GM23248 (cell line): ENCODE data around the gene MIAT. TPM values are rescaled to one million over a fixed set of nuclear protein-coding genes. Genes with fewer than 3 reads are reported as not detected.

Source experiments
- DNase-seq: peaks from one replicate; pipeline ENCODE4 v3.0.0-alpha.2; 2015
- H2AFZ ChIP-seq: fragments of 200-600 bp; sonication (generic); 2 replicates; pipeline ENCODE4 v1.6.1; 2016; ENCODE audit warnings: antibody characterized with exemption
- H3F3A ChIP-seq: fragments of 200-600 bp; sonication (generic); 2 replicates; pipeline ENCODE4 v1.6.1; 2016; ENCODE audit warnings: mild to moderate bottlenecking, antibody characterized with exemption, mixed run types; ENCODE audit not compliant: insufficient read depth
- H3K27ac ChIP-seq: fragments of 200-600 bp; sonication (generic); 2 replicates; pipeline ENCODE4 v1.5.1; 2016; ENCODE audit warnings: mild to moderate bottlenecking
- H3K27me3 ChIP-seq: fragments of 200-600 bp; sonication (generic); replicated peaks from 2 replicates; pipeline ENCODE4 v1.6.1; 2016; ENCODE audit warnings: mild to moderate bottlenecking; ENCODE audit not compliant: insufficient read depth
- H3K36me3 ChIP-seq: fragments of 200-600 bp; sonication (generic); 2 replicates; pipeline ENCODE4 v1.6.1; 2016; ENCODE audit warnings: low read depth, mild to moderate bottlenecking
- H3K4me1 ChIP-seq: fragments of 200-600 bp; sonication (generic); 2 replicates; pipeline ENCODE4 v1.6.1; 2016; ENCODE audit warnings: mild to moderate bottlenecking; ENCODE audit not compliant: insufficient read depth
- H3K4me2 ChIP-seq: fragments of 200-600 bp; sonication (generic); one replicate; pipeline ENCODE4 v1.6.1; 2016; ENCODE audit warnings: mild to moderate bottlenecking; ENCODE audit not compliant: unreplicated experiment
- H3K4me3 ChIP-seq: fragments of 200-600 bp; sonication (generic); 2 replicates; pipeline ENCODE4 v1.5.1; 2016; ENCODE audit warnings: mild to moderate bottlenecking
- H3K79me2 ChIP-seq: fragments of 200-600 bp; sonication (generic); 2 replicates; pipeline ENCODE4 v1.6.1; 2016; ENCODE audit warnings: mild to moderate bottlenecking; ENCODE audit not compliant: insufficient read depth
- H3K9ac ChIP-seq: fragments of 200-600 bp; sonication (generic); 2 replicates; pipeline ENCODE4 v1.6.1; 2016; ENCODE audit warnings: mild to moderate bottlenecking
- H3K9me2 ChIP-seq: fragments of 200-600 bp; sonication (generic); 2 replicates; pipeline ENCODE4 v1.6.1; 2016; ENCODE audit warnings: mixed run types, mild to moderate bottlenecking, moderate library complexity; ENCODE audit not compliant: insufficient read depth
- H3K9me3 ChIP-seq: fragments of 200-600 bp; sonication (generic); one replicate; pipeline ENCODE4 v1.6.1; 2017; ENCODE audit warnings: low read depth
- H4K20me1 ChIP-seq: fragments of 200-600 bp; sonication (generic); 2 replicates; pipeline ENCODE4 v1.6.0; 2016; ENCODE audit not compliant: insufficient read depth
- EZH2 ChIP-seq: fragments of 200-600 bp; sonication (generic); IDR thresholded peaks from 2 replicates; pipeline ENCODE4 v1.6.1; 2018; ENCODE audit warnings: antibody characterized with exemption, mild to moderate bottlenecking; ENCODE audit not compliant: insufficient read depth, poor library complexity, severe bottlenecking
- EZH2phosphoT487 ChIP-seq: fragments of 200-600 bp; sonication (generic); IDR thresholded peaks from 2 replicates; pipeline ENCODE4 v1.6.1; 2018; ENCODE audit warnings: antibody characterized with exemption, moderate library complexity, mild to moderate bottlenecking, low read depth; ENCODE audit not compliant: insufficient read depth
- WGBS, 2 experiments: methylation state at CpG; one replicate each; pipeline ENCODE4 v1.1.6; 2015 to 2017; ENCODE audit warnings: low lambda C conversion rate in 2 of 2, low coverage in 1 of 2; ENCODE audit errors: missing lambda C conversion rate in 2 of 2; 5-methylcytosine and 5-hydroxymethylcytosine counted together
- in situ Hi-C: fragments of 300-500 bp; cut with MboI; formaldehyde crosslinking; loops from 2 replicates; pipeline ENCODE4 v1.15.0; 2020
- polyA plus RNA-seq: library from polyadenylated mRNA; unstranded; fragments of >200 nt; fragmentation: Nextera tagmentation; extraction: Ambion mirVana; gene quantifications from 2 replicates; pipeline ENCODE4 v1.2.1, GENCODE V29; 2016
- small RNA-seq: library from RNA; depleted of rRNA; stranded (forward); fragments of <200 nt; gene quantifications from one replicate; pipeline ENCODE3, GENCODE V24; 2014; ENCODE audit warnings: low read depth, low replicate concordance
- total RNA-seq: library from RNA; depleted of rRNA; stranded (reverse); fragments of >200 nt; shearing (Covaris generic); gene quantifications from 2 replicates; pipeline ENCODE4 v1.2.3, GENCODE V29; 2014; rRNA removed

The MIAT gene
- total and polyA plus RNA-seq, 2 experiments from 2014 or later, result 0.23 to 0.43 TPM

DNA sequence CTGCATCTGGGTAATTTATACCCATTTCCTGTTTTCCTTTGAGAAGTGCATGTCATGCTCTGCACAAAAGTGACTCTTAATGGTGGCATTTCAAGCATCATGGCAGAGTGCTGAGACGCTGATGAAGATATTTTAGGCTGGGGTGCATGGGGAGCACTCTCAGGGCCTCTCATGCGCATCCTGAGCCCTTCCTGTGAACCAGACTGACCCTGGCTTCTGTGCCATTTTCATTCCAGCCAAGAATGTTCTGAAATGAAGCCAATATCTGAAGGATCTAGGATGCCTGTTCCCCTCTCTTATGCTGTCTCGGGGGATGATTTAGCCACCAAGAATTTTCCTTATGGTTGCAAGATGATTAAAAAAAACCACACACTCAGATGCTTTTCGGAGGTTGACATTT is 61.5 kb downstream of the MIAT start:
- in situ Hi-C loops, result no loop called here
- H3K27ac ChIP-seq, result peak overlapping the region; percentile 84
- H3K79me2 ChIP-seq, result peaks cover 18% of the 10 kb centered on the region
- 0 to 1% methylated on average over 4 of the region's 4 CpGs for WGBS, 2 experiments
- no peaks in the 10 kb centered on the region for H3K9me2 ChIP-seq
- no peak for TF ChIP-seq EZH2
- no peak; the same call in 1 of the 2 replicates for TF ChIP-seq EZH2phosphoT487
- H3K4me3 ChIP-seq, result no peak overlapping the region
- peaks cover 48% of the 10 kb centered on the region for H3F3A ChIP-seq
- no peak overlapping the region for H2AFZ ChIP-seq
- H3K9ac ChIP-seq, result peak overlapping the region; percentile 51; the same call in 1 of the 2 replicates
- H3K4me2 ChIP-seq, result peak overlapping the region; percentile 48
- peaks cover 50% of the 10 kb centered on the region for H3K4me1 ChIP-seq
- no peaks in the 10 kb centered on the region for H3K27me3 ChIP-seq
- peak; percentile 93 for DNase-seq
- H3K9me3 ChIP-seq, result no peaks in the 10 kb centered on the region
- no peaks in the 10 kb centered on the region for H4K20me1 ChIP-seq
- no peaks in the 10 kb centered on the region for H3K36me3 ChIP-seq

- 34 to 49% methylated on average over 3 of the region's 3 CpGs for WGBS, 2 experiments
Observed at GRCh38 chr22:26722159-26722558, 64.8 kb downstream of the MIAT start.

DNA sequence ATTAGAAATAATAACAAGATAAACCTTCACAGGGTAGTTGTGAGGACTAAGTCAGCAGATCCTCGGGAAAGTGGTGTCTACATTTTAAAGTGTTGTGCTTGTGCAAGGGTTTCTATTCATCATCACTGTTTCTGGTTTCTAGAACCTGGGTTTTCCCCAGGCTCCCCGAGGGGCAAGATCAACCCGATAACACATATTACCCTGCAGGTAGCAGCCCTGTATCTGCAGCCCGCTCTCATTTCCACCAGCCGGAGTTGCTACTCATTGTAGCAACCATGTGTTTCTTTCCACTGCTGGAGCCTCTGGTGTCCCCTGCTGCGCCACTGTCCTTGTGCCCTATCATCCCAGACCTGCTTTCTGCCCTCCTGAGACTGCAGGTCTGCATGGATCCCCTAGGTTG is 67.0 kb downstream of the MIAT start:
- no peak for TF ChIP-seq EZH2phosphoT487
- no peak for TF ChIP-seq EZH2
- in situ Hi-C loops, result no loop called here
- Histone ChIP-seq H3K4me3 (no peak overlapping the region), H4K20me1 (no peaks in the 10 kb centered on the region), H3K4me1 (peaks cover 39% of the 10 kb centered on the region), H3K9ac (no peak overlapping the region), H3K27me3 (no peaks in the 10 kb centered on the region), H2AFZ (no peak overlapping the region), H3F3A (peaks cover 19% of the 10 kb centered on the region), H3K36me3 (no peaks in the 10 kb centered on the region), H3K27ac (no peak overlapping the region), H3K9me2 (no peaks in the 10 kb centered on the region), H3K4me2 (no peak overlapping the region), H3K9me3 (no peaks in the 10 kb centered on the region), H3K79me2 (0 out of 2 replicates have a peak, but pooled peaks cover 3% of the 10 kb centered on the region)
- DNase-seq, result no peak
- WGBS, 2 experiments, result 98% methylated on average over 6 of the region's 6 CpGs

More at GRCh38 chr22:26722159-26722558, 64.8 kb downstream of the MIAT start:
- Histone ChIP-seq H3K9me3 (no peaks in the 10 kb centered on the region), H4K20me1 (no peaks in the 10 kb centered on the region), H3K27me3 (no peaks in the 10 kb centered on the region), H3K36me3 (no peaks in the 10 kb centered on the region), H3K9me2 (no peaks in the 10 kb centered on the region), H2AFZ (no peak overlapping the region), H3K4me1 (peaks cover 43% of the 10 kb centered on the region), H3K27ac (peak overlapping the region; percentile 74), H3K4me3 (no peak overlapping the region), H3K9ac (no peak overlapping the region), H3K4me2 (peak overlapping the region; percentile 57), H3K79me2 (0 out of 2 replicates have a peak, but pooled peaks cover 4% of the 10 kb centered on the region), H3F3A (peaks cover 31% of the 10 kb centered on the region)
- in situ Hi-C loops, result no loop called here
- TF ChIP-seq EZH2phosphoT487 (no peak), EZH2 (no peak)
- peak; percentile 85 for DNase-seq

DNA sequence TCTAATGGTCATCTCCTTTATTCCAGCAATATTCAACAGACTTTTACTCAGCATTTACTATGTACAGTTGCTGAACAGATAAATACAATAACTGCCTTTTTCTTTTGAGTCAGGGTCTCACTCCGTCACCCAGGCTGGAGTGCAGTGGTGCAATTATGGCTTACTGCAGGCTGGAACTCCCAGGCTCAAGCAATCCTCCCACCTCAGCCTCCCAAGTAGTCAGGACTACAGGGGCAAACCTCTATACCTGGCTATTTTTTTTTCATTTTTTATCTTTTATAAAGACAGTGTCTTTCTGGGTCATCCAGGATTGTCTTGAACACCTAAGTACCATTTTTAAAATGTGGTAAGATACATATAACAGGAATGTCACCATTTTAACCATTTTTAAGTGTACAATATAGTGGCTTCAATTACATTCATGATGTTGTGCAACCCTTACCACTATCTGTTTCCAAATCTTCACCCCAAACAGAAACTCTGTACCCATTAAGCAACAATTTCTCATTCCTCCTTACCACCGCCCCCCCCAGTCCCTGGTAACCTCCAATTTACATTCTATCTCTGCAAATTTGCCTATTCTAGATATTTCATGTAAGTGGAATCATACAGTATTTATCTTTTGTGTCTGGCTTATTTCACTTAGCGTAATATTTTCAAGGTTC is 67.8 kb downstream of the MIAT start:
- Histone ChIP-seq H3K4me2 (no peak overlapping the region), H3K79me2 (0 out of 2 replicates have a peak, but pooled peaks cover 3% of the 10 kb centered on the region), H3K27me3 (no peaks in the 10 kb centered on the region), H3F3A (peaks cover 12% of the 10 kb centered on the region), H3K9ac (no peak overlapping the region), H2AFZ (no peak overlapping the region), H3K36me3 (no peaks in the 10 kb centered on the region), H3K9me2 (no peaks in the 10 kb centered on the region), H4K20me1 (no peaks in the 10 kb centered on the region), H3K27ac (no peak overlapping the region), H3K4me3 (no peak overlapping the region), H3K4me1 (peaks cover 32% of the 10 kb centered on the region), H3K9me3 (no peaks in the 10 kb centered on the region)
- peak; percentile 31 for DNase-seq
- 91 to 93% methylated on average over 3 of the region's 3 CpGs for WGBS, 2 experiments
- in situ Hi-C loops, result no loop called here
- TF ChIP-seq EZH2phosphoT487 (no peak), EZH2 (no peak)

Small RNAs within 50 kb of the gene (small RNA-seq; reads per million reads assigned to genes)
- gene RF01874, result not detected

Other genes starting within 250 kb of the MIAT start
- 1.4 and 1.8 TPM in 2 replicates for gene ASPHD2, start 228.3 kb upstream of the MIAT start, total RNA-seq
- gene ASPHD2, start 228.3 kb upstream of the MIAT start, polyA plus RNA-seq, result 0.73 and 1.6 TPM in 2 replicates
- gene HPS4, start 173.8 kb upstream of the MIAT start, total RNA-seq, result 27.1 and 27.6 TPM in 2 replicates
- 16.2 and 17.2 TPM in 2 replicates for gene HPS4, start 173.8 kb upstream of the MIAT start, polyA plus RNA-seq
- 25.7 and 28.3 TPM in 2 replicates for gene SRRD, start 173.7 kb upstream of the MIAT start, total RNA-seq
- 20.2 and 22.5 TPM in 2 replicates for gene SRRD, start 173.7 kb upstream of the MIAT start, polyA plus RNA-seq
- gene TFIP11, start 145.1 kb upstream of the MIAT start, total RNA-seq, result 30.1 and 41.9 TPM in 2 replicates
- 22.5 and 23.1 TPM in 2 replicates for gene TFIP11, start 145.1 kb upstream of the MIAT start, polyA plus RNA-seq
- gene TPST2, start 67.5 kb upstream of the MIAT start, total RNA-seq, result 38.7 and 58.3 TPM in 2 replicates
- gene TPST2, start 67.5 kb upstream of the MIAT start, polyA plus RNA-seq, result 34.1 and 35.1 TPM in 2 replicates
- not detected in 2 replicates for gene CRYBB1, start 39.6 kb upstream of the MIAT start, total RNA-seq
- not detected in 2 replicates for gene CRYBB1, start 39.6 kb upstream of the MIAT start, polyA plus RNA-seq
- gene CRYBA4, start 35.6 kb upstream of the MIAT start, total RNA-seq, result not detected in 2 replicates
- not detected in 2 replicates for gene CRYBA4, start 35.6 kb upstream of the MIAT start, polyA plus RNA-seq